ENCODE results near the gene CD40LG. TPM values are rescaled to one million over a fixed set of nuclear protein-coding genes. Genes with fewer than 3 reads are reported as not detected.
A peak's percentile ranks its signal among the peaks of the same experiment; 100 is the strongest.

The CD40LG gene
- total RNA-seq, 2 experiments from 2014 or later, result 2.3 to 2.6 TPM

- peaks cover 3% of the 10 kb centered on the region for H3K9me3 Mint-ChIP-seq
- DNase-seq, result no peak
- no peak overlapping the region for H3K4me3 Mint-ChIP-seq
- H3K27me3 Mint-ChIP-seq, result no peaks in the 10 kb centered on the region
- H3K27ac Mint-ChIP-seq, result no peak overlapping the region
- peaks cover 51% of the 10 kb centered on the region for H3K4me1 Mint-ChIP-seq
- peaks cover 56% of the 10 kb centered on the region for H3K36me3 Mint-ChIP-seq
Measured at GRCh38 chrX:136662976-136663375, 15.0 kb downstream of the CD40LG start.

GRCh38 chrX:136665258-136665900 lies 17.4 kb downstream of the CD40LG start:
- no peak for DNase-seq
- Mint-ChIP-seq H3K36me3 (peaks cover 70% of the 10 kb centered on the region), H3K9me3 (peaks cover 3% of the 10 kb centered on the region), H3K4me3 (no peak overlapping the region), H3K27ac (no peak overlapping the region), H3K27me3 (no peaks in the 10 kb centered on the region), H3K4me1 (peaks cover 38% of the 10 kb centered on the region)

GRCh38 chrX:136666088-136666487 lies 18.1 kb downstream of the CD40LG start:
- H3K27ac Mint-ChIP-seq, result no peak overlapping the region
- no peak for DNase-seq
- peaks cover 72% of the 10 kb centered on the region for H3K36me3 Mint-ChIP-seq
- no peak overlapping the region for H3K4me3 Mint-ChIP-seq
- peaks cover 3% of the 10 kb centered on the region for H3K9me3 Mint-ChIP-seq
- H3K27me3 Mint-ChIP-seq, result no peaks in the 10 kb centered on the region
- peaks cover 31% of the 10 kb centered on the region for H3K4me1 Mint-ChIP-seq

GRCh38 chrX:136667446-136668168 lies 19.6 kb downstream of the CD40LG start:
- peak overlapping the region; percentile 43 for H3K27ac Mint-ChIP-seq
- peaks cover 31% of the 10 kb centered on the region for H3K4me1 Mint-ChIP-seq
- no peak overlapping the region for H3K4me3 Mint-ChIP-seq
- H3K36me3 Mint-ChIP-seq, result peaks cover 76% of the 10 kb centered on the region
- H3K9me3 Mint-ChIP-seq, result peaks cover 3% of the 10 kb centered on the region
- no peak for DNase-seq
- H3K27me3 Mint-ChIP-seq, result no peaks in the 10 kb centered on the region

GRCh38 chrX:136671006-136671610 lies 23.1 kb downstream of the CD40LG start:
- Mint-ChIP-seq H3K27me3 (no peaks in the 10 kb centered on the region), H3K4me1 (peaks cover 50% of the 10 kb centered on the region), H3K36me3 (peaks cover 74% of the 10 kb centered on the region), H3K27ac (no peak overlapping the region), H3K9me3 (peaks cover under 1% of the 10 kb centered on the region), H3K4me3 (no peak overlapping the region)
- DNase-seq, result no peak

- Mint-ChIP-seq H3K36me3 (peaks cover 60% of the 10 kb centered on the region), H3K9me3 (peaks cover 1% of the 10 kb centered on the region), H3K27me3 (no peaks in the 10 kb centered on the region), H3K4me1 (peaks cover 54% of the 10 kb centered on the region), H3K27ac (peak overlapping the region; percentile 84), H3K4me3 (no peak overlapping the region)
- no peak for DNase-seq
Measured at GRCh38 chrX:136674270-136674985, 26.5 kb downstream of the CD40LG start.

GRCh38 chrX:136679531-136679930 lies 31.6 kb downstream of the CD40LG start:
- H3K27ac Mint-ChIP-seq, result no peak overlapping the region
- H3K27me3 Mint-ChIP-seq, result no peaks in the 10 kb centered on the region
- peaks cover 29% of the 10 kb centered on the region for H3K4me1 Mint-ChIP-seq
- peaks cover 39% of the 10 kb centered on the region for H3K36me3 Mint-ChIP-seq
- H3K4me3 Mint-ChIP-seq, result no peak overlapping the region
- DNase-seq, result no peak
- peaks cover 1% of the 10 kb centered on the region for H3K9me3 Mint-ChIP-seq

GRCh38 chrX:136684120-136684519 lies 36.2 kb downstream of the CD40LG start:
- H3K27me3 Mint-ChIP-seq, result no peaks in the 10 kb centered on the region
- H3K27ac Mint-ChIP-seq, result no peak overlapping the region
- H3K4me1 Mint-ChIP-seq, result peaks cover 21% of the 10 kb centered on the region
- no peak overlapping the region for H3K4me3 Mint-ChIP-seq
- DNase-seq, result no peak
- peaks cover 2% of the 10 kb centered on the region for H3K9me3 Mint-ChIP-seq
- peaks cover 28% of the 10 kb centered on the region for H3K36me3 Mint-ChIP-seq

GRCh38 chrX:136687457-136687856 lies 39.5 kb downstream of the CD40LG start:
- Mint-ChIP-seq H3K4me1 (peaks cover 45% of the 10 kb centered on the region), H3K27me3 (no peaks in the 10 kb centered on the region), H3K4me3 (peak overlapping the region; percentile 25)

GRCh38 chrX:136689436-136689835 lies 41.5 kb downstream of the CD40LG start:
- H3K27ac Mint-ChIP-seq, result peak overlapping the region; percentile 81
- H3K4me1 Mint-ChIP-seq, result peaks cover 58% of the 10 kb centered on the region
- no peaks in the 10 kb centered on the region for H3K27me3 Mint-ChIP-seq
- no peak overlapping the region for H3K4me3 Mint-ChIP-seq
- H3K9me3 Mint-ChIP-seq, result peaks cover 4% of the 10 kb centered on the region
- peak; percentile 13 for DNase-seq
- H3K36me3 Mint-ChIP-seq, result peaks cover 25% of the 10 kb centered on the region

More at GRCh38 chrX:136687457-136687856, 39.5 kb downstream of the CD40LG start:
- Mint-ChIP-seq H3K9me3 (peaks cover 4% of the 10 kb centered on the region), H3K27ac (peak overlapping the region; percentile 83), H3K36me3 (peaks cover 25% of the 10 kb centered on the region)
- peak; percentile 38 for DNase-seq

GRCh38 chrX:136691028-136691809 lies 43.3 kb downstream of the CD40LG start:
- Mint-ChIP-seq H3K36me3 (peaks cover 30% of the 10 kb centered on the region), H3K27me3 (no peaks in the 10 kb centered on the region), H3K27ac (no peak overlapping the region), H3K4me3 (no peak overlapping the region), H3K9me3 (peaks cover 4% of the 10 kb centered on the region), H3K4me1 (peaks cover 71% of the 10 kb centered on the region)
- DNase-seq, result no peak

GRCh38 chrX:136692271-136692670 lies 44.3 kb downstream of the CD40LG start:
- no peaks in the 10 kb centered on the region for H3K27me3 Mint-ChIP-seq
- H3K4me3 Mint-ChIP-seq, result no peak overlapping the region
- H3K9me3 Mint-ChIP-seq, result peaks cover 4% of the 10 kb centered on the region
- H3K27ac Mint-ChIP-seq, result no peak overlapping the region
- peaks cover 34% of the 10 kb centered on the region for H3K36me3 Mint-ChIP-seq
- peaks cover 72% of the 10 kb centered on the region for H3K4me1 Mint-ChIP-seq
- DNase-seq, result no peak

- Mint-ChIP-seq H3K27ac (peak overlapping the region; percentile 92), H3K4me3 (peak overlapping the region; percentile 37), H3K9me3 (peaks cover 14% of the 10 kb centered on the region), H3K27me3 (no peaks in the 10 kb centered on the region), H3K4me1 (peaks cover 62% of the 10 kb centered on the region), H3K36me3 (peaks cover 41% of the 10 kb centered on the region)
- DNase-seq, result no peak
Measured at GRCh38 chrX:136694431-136695087, 46.6 kb downstream of the CD40LG start.

GRCh38 chrX:136697156-136697555 lies 49.2 kb downstream of the CD40LG start:
- peaks cover 21% of the 10 kb centered on the region for H3K9me3 Mint-ChIP-seq
- H3K4me3 Mint-ChIP-seq, result no peak overlapping the region

More at GRCh38 chrX:136697156-136697555, 49.2 kb downstream of the CD40LG start:
- Mint-ChIP-seq H3K27ac (peak overlapping the region; percentile 60), H3K36me3 (peaks cover 46% of the 10 kb centered on the region), H3K27me3 (no peaks in the 10 kb centered on the region), H3K4me1 (peaks cover 43% of the 10 kb centered on the region)
- no peak for DNase-seq

All from activated naive CD8-positive, alpha-beta T cell treated with anti-CD3 and anti-CD28 coated beads for 36 hours (primary cell).